Stimulated activated CD4-positive, alpha-beta T cell treated with anti-CD3 and anti-CD28 coated beads, Interleukin-1b, Interleukin-23, amount 100 ng/mL, for 24 hours (primary cell): ENCODE measurements around the gene ITGB7.

Experiments used
- DNase-seq, 4 experiments: peaks; one replicate each; pipeline ENCODE4 v3.0.0-alpha.2; 2020; ENCODE audit warnings: low read depth in 4 of 4, low spot score in 1 of 4

Gene ITGB7

GRCh38 chr12:53152390-53152789 lies 54.7 kb downstream of the ITGB7 start:
- DNase-seq = no peak

GRCh38 chr12:53151039-53151438 lies 56.0 kb downstream of the ITGB7 start:
- no peak for DNase-seq

DNA sequence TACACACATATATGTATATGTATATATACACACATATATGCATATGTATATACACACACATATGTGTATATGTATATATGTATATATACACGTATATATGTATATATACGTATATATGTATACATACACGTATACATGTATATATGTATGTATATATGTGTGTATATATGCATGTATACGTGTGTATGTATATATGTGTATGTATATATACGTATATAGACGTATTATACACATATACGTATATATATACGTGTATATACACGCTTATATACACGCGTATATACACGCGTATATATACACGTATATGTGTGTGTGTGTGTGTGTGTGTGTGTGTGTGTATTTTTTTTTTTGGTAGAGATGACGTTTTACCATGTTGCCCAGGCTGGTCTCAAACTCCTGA lies 59.4 kb downstream of the ITGB7 start:
- no peak for DNase-seq

- DNase-seq = no peak
Measured at GRCh38 chr12:53147181-53147580, 59.9 kb downstream of the ITGB7 start.

- no peak for DNase-seq
Measured at GRCh38 chr12:53145383-53146260, 61.4 kb downstream of the ITGB7 start.

DNA sequence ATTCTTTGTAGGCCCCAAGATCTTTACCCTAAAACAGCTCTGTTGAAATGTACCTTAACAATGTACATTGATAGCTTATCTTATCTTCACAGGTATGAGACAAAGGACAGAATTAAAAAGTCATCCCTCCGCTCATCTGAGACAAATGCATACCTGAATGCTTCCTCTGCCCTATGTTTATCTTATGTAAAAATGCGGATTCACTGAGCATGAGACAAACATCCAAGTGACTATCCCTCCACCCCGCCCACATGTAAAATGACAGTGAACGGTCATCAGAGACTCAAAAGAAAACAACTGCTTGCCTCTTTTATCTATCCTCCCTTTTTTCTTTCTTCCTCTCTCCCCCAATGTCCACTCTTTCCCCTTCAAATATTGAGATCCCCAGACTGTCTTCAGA lies 63.7 kb downstream of the ITGB7 start:
- DNase-seq = no peak
